Type B pancreatic cell (in vitro differentiated cells): Measurements from ENCODE around the gene CATSPERZ. TPM values are rescaled to one million over a fixed set of nuclear protein-coding genes. Genes with fewer than 3 reads are reported as not detected.
A peak's percentile ranks its signal among the peaks of the same experiment; 100 is the strongest.

Source experiments
- DNase-seq: peaks from one replicate; pipeline ENCODE4 v3.0.0; 2021; ENCODE audit warnings: mixed read lengths; ENCODE audit not compliant: unreplicated experiment; ENCODE audit errors: extremely low spot score
- H3K27ac Mint-ChIP-seq: 2 replicates; pipeline ENCODE4 v1.8.0; 2021; ENCODE audit warnings: mild to moderate bottlenecking, mixed read lengths
- H3K27me3 Mint-ChIP-seq: 2 replicates; pipeline ENCODE4 v1.8.0; 2021; ENCODE audit warnings: mixed read lengths
- H3K36me3 Mint-ChIP-seq: 2 replicates; pipeline ENCODE4 v1.8.0; 2021; ENCODE audit warnings: mixed read lengths
- H3K4me1 Mint-ChIP-seq: one replicate; pipeline ENCODE4 v1.8.0; 2021; ENCODE audit warnings: mixed read lengths; ENCODE audit not compliant: unreplicated experiment
- H3K4me3 Mint-ChIP-seq: 2 replicates; pipeline ENCODE4 v1.8.0; 2021; ENCODE audit warnings: mild to moderate bottlenecking, mixed read lengths
- H3K9me3 Mint-ChIP-seq: 2 replicates; pipeline ENCODE4 v1.8.0; 2021; ENCODE audit warnings: mixed read lengths
- CTCF ChIP-seq: fragments of 200-600 bp; sonication (generic); conservative IDR thresholded peaks from 2 replicates; pipeline ENCODE4 v1.5.0; 2021; ENCODE audit warnings: antibody characterized with exemption, mild to moderate bottlenecking
- total RNA-seq: library from RNA; stranded (reverse); gene quantifications from 2 replicates; pipeline ENCODE4 v1.2.1, GENCODE V29; 2021; ENCODE audit warnings: low replicate concordance

CATSPERZ gene
- total RNA-seq, 1 donor from 2014 or later, result not detected

- H3K9me3 Mint-ChIP-seq, result no peaks in the 10 kb centered on the region
- DNase-seq, result no peak
- peaks cover 10% of the 10 kb centered on the region for H3K36me3 Mint-ChIP-seq
- H3K27me3 Mint-ChIP-seq, result peaks cover 63% of the 10 kb centered on the region
- H3K27ac Mint-ChIP-seq, result no peak within 1 kb of the TSS
- no peak for TF ChIP-seq CTCF
- H3K4me3 Mint-ChIP-seq, result peak within 1 kb of the TSS; percentile 81
- H3K4me1 Mint-ChIP-seq, result peaks cover 9% of the 10 kb centered on the region
These were observed 8.9 kb upstream of the CATSPERZ start, which contains the start of gene KCNK4 for GRCh38 chr11:64291262-64291751. TSS of gene KCNK4 (plus strand) at chr11:64291302. CDS start at chr11:64293019, 1,717 bp downstream.

- Mint-ChIP-seq H3K27me3 (peaks cover 69% of the 10 kb centered on the region), H3K27ac (no peak overlapping the region), H3K4me1 (peaks cover 3% of the 10 kb centered on the region), H3K9me3 (no peaks in the 10 kb centered on the region), H3K4me3 (no peak overlapping the region), H3K36me3 (peaks cover 10% of the 10 kb centered on the region)
- no peak for TF ChIP-seq CTCF
- no peak for DNase-seq
These were observed 8.3 kb upstream of the CATSPERZ start for GRCh38 chr11:64291752-64292459.

GRCh38 chr11:64292460-64293254 lies 7.5 kb upstream of the CATSPERZ start:
- Mint-ChIP-seq H3K36me3 (peaks cover 10% of the 10 kb centered on the region), H3K9me3 (no peaks in the 10 kb centered on the region), H3K4me3 (peak overlapping the region; percentile 54), H3K27ac (no peak overlapping the region), H3K27me3 (peaks cover 76% of the 10 kb centered on the region), H3K4me1 (no peaks in the 10 kb centered on the region)
- TF ChIP-seq CTCF, result no peak
- no peak for DNase-seq

- Mint-ChIP-seq H3K36me3 (peaks cover 6% of the 10 kb centered on the region), H3K4me3 (peak overlapping the region; percentile 9), H3K27ac (no peak overlapping the region), H3K9me3 (no peaks in the 10 kb centered on the region), H3K27me3 (peaks cover 88% of the 10 kb centered on the region), H3K4me1 (no peaks in the 10 kb centered on the region)
- DNase-seq, result no peak
- no peak for TF ChIP-seq CTCF
These were observed 5.4 kb upstream of the CATSPERZ start for GRCh38 chr11:64294774-64295173.

- DNase-seq, result no peak
- Mint-ChIP-seq H3K4me3 (no peak overlapping the region), H3K27ac (no peak overlapping the region), H3K27me3 (peaks cover 88% of the 10 kb centered on the region), H3K9me3 (no peaks in the 10 kb centered on the region), H3K36me3 (peaks cover under 1% of the 10 kb centered on the region), H3K4me1 (peaks cover 4% of the 10 kb centered on the region)
- TF ChIP-seq CTCF, result no peak
These were observed 4.4 kb upstream of the CATSPERZ start for GRCh38 chr11:64295760-64296159.
